Measurements from ENCODE around the gene SOST. TPM values are rescaled to one million over a fixed set of nuclear protein-coding genes. Genes with fewer than 3 reads are reported as not detected.

The SOST gene
- total and polyA plus RNA-seq, 2 donors (not counting 3 experiments of a cell fraction or from before 2014, with no cell fraction given): not detected

DNA sequence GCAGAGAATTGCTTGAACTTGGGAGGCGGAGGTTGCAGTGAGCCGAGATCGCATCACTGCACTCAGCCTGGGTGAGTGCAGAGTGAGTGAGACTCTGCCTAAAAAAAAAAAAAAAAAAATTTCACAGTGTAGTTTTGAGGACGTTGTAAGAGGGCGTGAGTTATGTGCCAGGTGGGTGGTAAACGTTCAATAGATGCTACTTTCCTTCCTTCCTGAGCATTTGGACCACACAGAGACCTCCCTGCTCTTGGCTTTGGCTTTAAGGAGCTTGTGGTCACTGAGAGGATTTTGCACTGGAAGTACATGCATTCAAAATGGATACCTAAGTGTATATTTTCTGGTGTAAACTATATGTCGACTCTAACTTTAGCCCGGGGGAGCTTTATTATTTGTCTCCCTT is 30.5 kb downstream of the SOST start:
- H3K4me3 ChIP-seq (replicated peaks in 1 of 3; ENCODE audit: insufficient read depth in 1 of 3, low read depth in 1 of 3, low read length in 3 of 3): no peak overlapping the region
- no peak overlapping the region for H3K4me2 ChIP-seq (ENCODE audit: insufficient read depth, low read length)
- H3K79me2 ChIP-seq (ENCODE audit: control insufficient read depth, insufficient read depth, low read length): no peaks in the 10 kb centered on the region
- H3K9ac ChIP-seq (replicated peaks; ENCODE audit: extremely low read depth, insufficient read depth, low read length): no peak overlapping the region
- no peaks in the 10 kb centered on the region for H3K27me3 ChIP-seq (ENCODE audit: control insufficient read depth in 2 of 2, insufficient read depth in 2 of 2, low read length in 2 of 2)
- no TSS peak for BruUV-seq (replicated peaks)
- CTCF ChIA-PET: interaction anchor here (0.9 to 3.6 kb wide), 6 partner anchors 12 to 39 kb away, joined by 3 to 9 read pairs (median 4); no protein-coding TSS in a partner anchor
- H4K20me1 ChIP-seq (replicated peaks; ENCODE audit: control insufficient read depth, extremely low read depth, insufficient read depth, low read length): no peaks in the 10 kb centered on the region
- POLR2A ChIA-PET: no interaction called here
- no peak for DNase-seq (ENCODE audit: low read depth, low spot score)
- H3K9me1 ChIP-seq (replicated peaks; ENCODE audit: control insufficient read depth, extremely low read depth, insufficient read depth, low read length): no peaks in the 10 kb centered on the region
- H3K36me3 ChIP-seq (ENCODE audit: control insufficient read depth in 2 of 2, extremely low read depth in 1 of 2, insufficient read depth in 2 of 2, low read length in 2 of 2): no peaks in the 10 kb centered on the region
- no peak overlapping the region for H2AFZ ChIP-seq (ENCODE audit: low read depth, low read length)
- dilution Hi-C loops (cut with MboI; ENCODE audit: extremely low pct_ligation_motif_present, low sequenced_read_pairs) (no loop called here), intact Hi-C loops (cut with micrococcal nuclease) (no loop called here)
- FAIRE-seq: no peak
- H3K9me3 ChIP-seq (replicated peaks; ENCODE audit: control insufficient read depth, insufficient read depth, low read length): no peaks in the 10 kb centered on the region
- no peaks in the 10 kb centered on the region for H3K4me1 ChIP-seq (ENCODE audit: control insufficient read depth, extremely low read depth, insufficient read depth, low read length)
- no peak overlapping the region for H3K27ac ChIP-seq (ENCODE audit: insufficient read depth, low read depth, low read length)
- no peak for TF ChIP-seq MAX (IDR thresholded peaks at IDR 0.05; ENCODE audit: insufficient read depth, insufficient read length)
- TF ChIP-seq, protein P1, sequence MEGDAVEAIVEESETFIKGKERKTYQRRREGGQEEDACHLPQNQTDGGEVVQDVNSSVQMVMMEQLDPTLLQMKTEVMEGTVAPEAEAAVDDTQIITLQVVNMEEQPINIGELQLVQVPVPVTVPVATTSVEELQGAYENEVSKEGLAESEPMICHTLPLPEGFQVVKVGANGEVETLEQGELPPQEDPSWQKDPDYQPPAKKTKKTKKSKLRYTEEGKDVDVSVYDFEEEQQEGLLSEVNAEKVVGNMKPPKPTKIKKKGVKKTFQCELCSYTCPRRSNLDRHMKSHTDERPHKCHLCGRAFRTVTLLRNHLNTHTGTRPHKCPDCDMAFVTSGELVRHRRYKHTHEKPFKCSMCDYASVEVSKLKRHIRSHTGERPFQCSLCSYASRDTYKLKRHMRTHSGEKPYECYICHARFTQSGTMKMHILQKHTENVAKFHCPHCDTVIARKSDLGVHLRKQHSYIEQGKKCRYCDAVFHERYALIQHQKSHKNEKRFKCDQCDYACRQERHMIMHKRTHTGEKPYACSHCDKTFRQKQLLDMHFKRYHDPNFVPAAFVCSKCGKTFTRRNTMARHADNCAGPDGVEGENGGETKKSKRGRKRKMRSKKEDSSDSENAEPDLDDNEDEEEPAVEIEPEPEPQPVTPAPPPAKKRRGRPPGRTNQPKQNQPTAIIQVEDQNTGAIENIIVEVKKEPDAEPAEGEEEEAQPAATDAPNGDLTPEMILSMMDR (IDR thresholded peaks at IDR 0.05; ENCODE audit: extremely low read depth in 1 of 2, insufficient read depth in 1 of 2, low read depth in 1 of 2, low read length in 2 of 2): no peak
- no peak for TF ChIP-seq FOS (IDR thresholded peaks at IDR 0.05; ENCODE audit: borderline replicate concordance, insufficient read depth, low read length)
- TF ChIP-seq POLR2A (IDR thresholded peaks at IDR 0.05; ENCODE audit: low read depth, low read length): no peak
- TF ChIP-seq JUN (IDR thresholded peaks at IDR 0.05; ENCODE audit: borderline replicate concordance, insufficient read depth, insufficient read length, low read depth): no peak
- no peak for TF ChIP-seq MYC (IDR thresholded peaks at IDR 0.05; ENCODE audit: low read depth, low read length)
- TF ChIP-seq GATA2 (IDR thresholded peaks at IDR 0.05; ENCODE audit: insufficient read depth, insufficient read length, low read depth, low read length): no peak
- TF ChIP-seq EZH2 (IDR thresholded peaks at IDR 0.05; ENCODE audit: borderline replicate concordance, low read depth, low read length, severe bottlenecking): no peak
- TF ChIP-seq POLR2AphosphoS5 (IDR thresholded peaks at IDR 0.05; ENCODE audit: insufficient read depth, low read depth, low read length): no peak
